Uterus (tissue), 2 donors: ENCODE results near the gene MGRN1.

Source experiments
- CTCF ChIP-seq, 4 experiments: fragments of 200-600 bp in 2 of 4; fragments of 450-650 bp in 2 of 4; sonication (generic) in 2 of 4; IDR thresholded peaks; one replicate each; pipeline ENCODE4 v1.5.1; 2016 to 2019; ENCODE audit warnings: antibody characterized with exemption in 4 of 4, mild to moderate bottlenecking in 2 of 4, moderate library complexity in 1 of 4
- POLR2A ChIP-seq, 2 donors: fragments of 450-650 bp; IDR thresholded peaks; one replicate each; pipeline ENCODE4 v1.6.1; 2016; ENCODE audit warnings: antibody characterized with exemption in 2 of 2, mild to moderate bottlenecking in 1 of 2, moderate library complexity in 1 of 2

GRCh38 chr16:4695473-4696171 lies 71.0 kb downstream of the MGRN1 start:
- no peak for TF ChIP-seq CTCF (IDR thresholded peaks at IDR 0.05)
- TF ChIP-seq POLR2A (IDR thresholded peaks at IDR 0.05) = no peak
